ENCODE results near the gene ADAM33.

The ADAM33 gene

DNA sequence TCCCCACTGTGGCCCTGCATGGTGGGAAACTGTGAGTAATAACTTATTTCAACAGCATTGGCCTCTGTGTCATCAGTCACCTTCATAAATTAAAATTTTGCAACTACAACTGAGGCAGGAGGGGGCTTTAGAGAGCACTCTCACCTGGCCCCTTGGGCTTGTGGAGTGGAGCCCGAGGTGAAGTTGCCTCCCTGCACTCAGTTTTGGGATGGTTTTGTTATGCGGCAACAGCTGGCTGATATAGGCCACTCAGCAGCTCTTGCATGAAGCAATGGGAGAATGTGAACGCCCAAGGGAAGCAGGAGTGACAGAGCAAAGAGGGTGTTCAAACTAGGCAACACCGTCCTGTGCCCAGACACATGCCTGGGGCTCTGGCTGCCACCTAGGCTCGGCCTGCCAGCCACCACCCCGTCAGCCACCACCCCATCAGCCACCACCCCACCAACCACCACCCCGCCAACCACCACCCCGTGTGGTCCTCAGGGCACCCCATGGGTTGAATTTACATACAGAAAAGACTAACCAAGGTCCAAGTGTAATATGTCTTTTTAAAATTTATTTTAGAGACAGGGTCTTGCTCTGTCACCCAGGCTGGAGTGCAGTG lies 14.3 kb downstream of the ADAM33 start:
- TF ChIP-seq, protein P1, sequence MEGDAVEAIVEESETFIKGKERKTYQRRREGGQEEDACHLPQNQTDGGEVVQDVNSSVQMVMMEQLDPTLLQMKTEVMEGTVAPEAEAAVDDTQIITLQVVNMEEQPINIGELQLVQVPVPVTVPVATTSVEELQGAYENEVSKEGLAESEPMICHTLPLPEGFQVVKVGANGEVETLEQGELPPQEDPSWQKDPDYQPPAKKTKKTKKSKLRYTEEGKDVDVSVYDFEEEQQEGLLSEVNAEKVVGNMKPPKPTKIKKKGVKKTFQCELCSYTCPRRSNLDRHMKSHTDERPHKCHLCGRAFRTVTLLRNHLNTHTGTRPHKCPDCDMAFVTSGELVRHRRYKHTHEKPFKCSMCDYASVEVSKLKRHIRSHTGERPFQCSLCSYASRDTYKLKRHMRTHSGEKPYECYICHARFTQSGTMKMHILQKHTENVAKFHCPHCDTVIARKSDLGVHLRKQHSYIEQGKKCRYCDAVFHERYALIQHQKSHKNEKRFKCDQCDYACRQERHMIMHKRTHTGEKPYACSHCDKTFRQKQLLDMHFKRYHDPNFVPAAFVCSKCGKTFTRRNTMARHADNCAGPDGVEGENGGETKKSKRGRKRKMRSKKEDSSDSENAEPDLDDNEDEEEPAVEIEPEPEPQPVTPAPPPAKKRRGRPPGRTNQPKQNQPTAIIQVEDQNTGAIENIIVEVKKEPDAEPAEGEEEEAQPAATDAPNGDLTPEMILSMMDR (IDR thresholded peaks at IDR 0.05) = no peak
- TF ChIP-seq ZFX (IDR thresholded peaks at IDR 0.05; ENCODE audit: borderline replicate concordance) = no peak
- H3K27ac ChIP-seq = no peak overlapping the region

DNA sequence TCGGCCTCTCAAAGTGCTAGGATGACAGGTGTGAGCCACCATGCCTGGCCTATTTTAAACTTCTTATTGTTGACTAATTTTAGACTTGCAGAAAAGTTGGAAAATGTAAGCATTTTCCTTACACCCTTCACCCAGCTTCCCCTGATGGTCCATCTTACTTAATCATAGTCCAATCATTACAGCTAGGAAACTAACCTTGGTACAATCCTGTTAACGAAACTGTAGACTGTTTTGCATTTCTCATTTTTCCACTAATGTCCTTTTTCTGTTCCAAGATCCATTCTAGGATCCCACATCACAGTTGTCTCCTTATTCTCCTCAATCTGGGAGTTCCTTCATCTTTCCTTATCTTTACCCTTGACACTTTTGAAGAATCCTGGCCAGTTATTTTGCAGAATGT lies 18.0 kb downstream of the ADAM33 start:
- TF ChIP-seq, protein P1 (IDR thresholded peaks at IDR 0.05) = no peak
- no peak for TF ChIP-seq ZFX (IDR thresholded peaks at IDR 0.05; ENCODE audit: borderline replicate concordance)
- no peak overlapping the region for H3K27ac ChIP-seq

DNA sequence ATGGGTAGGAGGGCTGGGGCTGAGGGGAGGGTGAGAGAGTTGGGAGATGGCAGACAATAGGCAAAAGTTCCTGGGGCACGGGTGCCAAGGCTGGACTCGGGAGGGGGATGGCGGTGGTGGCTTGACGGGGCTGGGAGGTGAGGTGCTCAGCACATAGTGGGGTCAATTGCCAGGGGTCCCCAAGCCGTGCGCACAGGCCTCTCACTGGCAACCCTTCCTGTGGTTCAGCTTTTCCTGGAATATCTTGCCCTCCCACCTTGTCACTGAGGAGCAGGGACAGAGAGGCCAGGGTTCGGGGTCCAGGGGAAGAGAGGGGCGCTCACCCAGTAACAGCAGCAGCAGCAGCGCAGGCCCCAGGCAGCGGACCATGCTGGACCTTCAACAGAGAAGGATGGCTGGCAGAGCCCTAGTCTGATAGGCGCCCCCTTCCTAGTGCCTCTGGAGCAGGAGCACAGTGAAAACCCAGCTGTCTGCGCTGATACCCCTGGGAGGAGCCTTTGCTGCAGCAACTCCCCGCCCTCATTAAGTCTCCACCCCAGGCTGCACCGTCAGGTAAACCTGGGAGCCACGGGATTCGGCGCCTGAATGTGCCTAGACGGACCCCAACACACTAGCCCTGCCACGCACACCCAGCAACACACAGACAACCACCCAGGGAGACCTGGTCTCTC lies 18.6 kb downstream of the ADAM33 start, which contains the start of gene GFRA4:
Gene GFRA4, minus strand, starts transcription at position 369 of the 671 bp plus-strand sequence. Its CDS starts 0 bp downstream, at position 369.
- no peak for TF ChIP-seq ZFX (IDR thresholded peaks at IDR 0.05; ENCODE audit: borderline replicate concordance)
- TF ChIP-seq, protein P1 (IDR thresholded peaks at IDR 0.05) = no peak
- H3K27ac ChIP-seq = no peak within 1 kb of the TSS

DNA sequence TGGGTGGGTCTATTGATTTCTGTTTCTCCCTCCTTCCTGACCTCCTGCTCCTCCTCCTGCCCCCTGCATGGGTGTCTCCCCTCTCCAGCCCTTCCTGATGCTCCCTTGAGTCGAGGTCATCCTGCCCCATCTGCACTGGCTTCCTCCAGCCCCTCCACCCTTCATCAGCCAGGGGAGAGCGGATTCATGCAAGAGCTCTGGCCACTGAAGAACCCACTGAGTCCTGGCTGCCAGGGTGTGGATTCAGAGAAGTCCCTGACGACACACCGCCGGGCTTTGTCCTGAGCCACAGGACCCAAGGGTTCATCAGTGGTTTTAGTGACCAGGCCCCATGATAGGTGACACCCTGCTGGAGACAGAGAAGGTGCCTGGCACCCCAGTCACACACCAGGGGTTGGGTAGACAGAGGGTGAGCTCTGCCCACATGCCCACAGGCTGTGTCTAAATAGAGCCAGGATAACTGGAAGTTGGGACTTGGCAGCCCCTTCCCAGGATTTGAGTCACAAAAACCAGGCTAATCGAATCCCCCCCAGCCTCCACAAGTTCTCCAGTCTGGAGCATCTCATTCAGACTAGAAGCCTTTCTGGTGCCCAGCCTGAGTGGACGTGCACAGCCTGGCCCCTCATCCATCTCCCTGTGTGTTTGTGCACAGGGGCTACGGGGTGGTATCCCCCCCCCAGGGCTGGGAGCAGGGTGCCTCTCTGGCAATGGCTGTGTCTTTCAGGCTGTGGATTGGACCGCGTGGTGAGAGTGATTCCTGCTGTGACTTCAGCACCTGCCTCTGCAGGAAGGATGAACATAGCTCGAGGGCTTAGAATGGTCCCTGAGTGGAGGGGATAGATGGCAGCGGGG lies 19.8 kb downstream of the ADAM33 start:
- TF ChIP-seq, protein P1 (IDR thresholded peaks at IDR 0.05) = no peak
- no peak for TF ChIP-seq ZFX (IDR thresholded peaks at IDR 0.05; ENCODE audit: borderline replicate concordance)
- no peak overlapping the region for H3K27ac ChIP-seq

DNA sequence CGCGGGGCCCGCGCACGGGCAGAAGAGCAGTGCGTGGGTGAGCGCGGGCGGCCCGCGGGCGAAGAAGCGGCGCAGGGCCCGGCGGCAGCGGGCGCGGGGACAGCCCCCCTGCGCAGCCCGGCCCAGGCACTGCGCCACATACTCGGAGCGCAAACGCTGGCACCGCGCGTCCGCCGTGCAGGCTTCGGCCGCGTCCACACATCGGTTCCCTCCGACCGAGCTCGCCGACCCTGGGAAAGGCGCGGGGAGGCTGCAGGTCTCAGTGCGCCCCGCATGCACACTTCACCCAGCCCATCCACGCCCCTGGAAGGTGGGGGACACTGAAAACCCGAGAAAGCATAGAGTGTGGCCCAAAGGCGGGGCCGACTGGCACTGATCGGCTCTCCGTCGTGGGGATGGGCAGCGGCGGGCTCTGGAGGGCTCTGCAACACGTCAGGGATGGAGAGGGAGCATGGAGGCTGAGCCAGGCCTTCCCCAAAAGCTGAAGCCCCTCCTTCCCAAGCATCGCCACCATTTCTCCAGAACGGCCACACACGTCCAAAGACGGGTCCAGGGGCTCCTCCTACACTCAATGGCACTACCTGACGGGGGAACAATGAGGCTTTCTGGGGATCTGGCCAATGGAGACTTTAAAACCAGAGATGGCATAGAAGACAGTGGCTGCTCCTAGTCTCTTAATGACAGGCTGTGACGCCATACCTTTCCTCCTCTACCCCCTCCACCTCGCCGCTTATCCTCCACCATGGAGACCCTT lies 20.6 kb downstream of the ADAM33 start:
- TF ChIP-seq, protein P1 (IDR thresholded peaks at IDR 0.05) = no peak
- TF ChIP-seq ZFX (IDR thresholded peaks at IDR 0.05; ENCODE audit: borderline replicate concordance) = no peak
- no peak overlapping the region for H3K27ac ChIP-seq

DNA sequence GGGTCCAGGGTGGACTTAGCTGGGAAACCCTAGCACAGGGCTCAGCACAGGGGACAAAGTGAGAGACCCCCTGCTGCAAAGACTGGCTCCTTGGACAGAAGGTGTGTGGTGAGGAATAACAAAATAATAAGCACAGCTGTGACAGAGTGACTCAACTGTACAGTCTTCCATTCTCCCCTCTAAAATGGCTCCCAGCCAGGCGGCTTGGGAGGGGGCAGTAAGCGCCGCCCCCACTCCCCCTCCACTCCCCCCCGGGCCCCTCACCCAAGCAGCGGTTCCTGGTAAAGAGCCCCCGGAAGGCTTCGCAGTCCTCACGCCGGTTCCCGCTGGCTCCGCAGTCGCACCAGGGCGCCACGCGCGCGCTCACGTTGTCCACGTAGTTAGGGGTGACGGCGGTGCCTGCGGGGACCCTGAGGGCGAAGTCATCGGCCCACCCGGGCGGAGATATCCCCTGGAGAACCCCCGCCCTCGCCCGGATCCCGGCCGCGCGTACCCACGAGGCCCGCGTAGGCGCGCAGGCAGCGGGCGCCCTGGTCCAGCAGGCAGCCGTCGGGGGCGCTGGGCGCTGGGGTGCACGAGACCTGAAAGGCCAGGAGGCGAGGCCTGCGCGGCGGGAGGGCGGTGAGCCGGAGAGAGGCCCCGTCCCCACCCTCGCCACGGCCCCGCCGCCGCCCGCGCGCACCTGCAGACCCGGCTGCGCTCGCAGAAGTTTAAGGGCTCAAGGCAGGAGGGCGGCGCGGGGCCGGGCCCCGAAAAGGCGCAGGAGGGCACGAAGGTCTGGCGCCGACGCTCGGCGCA lies 21.3 kb downstream of the ADAM33 start:
- H3K27ac ChIP-seq = no peak overlapping the region
- TF ChIP-seq ZFX (IDR thresholded peaks at IDR 0.05; ENCODE audit: borderline replicate concordance) = no peak
- TF ChIP-seq, protein P1 (IDR thresholded peaks at IDR 0.05) = no peak
